HG02884 (cell line): Measurements from ENCODE around the gene TNFAIP8L1.
"Not testable (repeated sequence)": the region's sequence is repeated elsewhere in the genome, so short reads cannot be mapped to it uniquely, and the experiment has no call there.

ENCODE experiments used
- ATAC-seq: cut with Tn5 transposase; IDR thresholded peaks from one replicate; pipeline ENCODE4 v1.9.1; 2021; ENCODE audit warnings: mild to moderate bottlenecking, moderate library complexity; ENCODE audit not compliant: unreplicated experiment

The TNFAIP8L1 gene

DNA sequence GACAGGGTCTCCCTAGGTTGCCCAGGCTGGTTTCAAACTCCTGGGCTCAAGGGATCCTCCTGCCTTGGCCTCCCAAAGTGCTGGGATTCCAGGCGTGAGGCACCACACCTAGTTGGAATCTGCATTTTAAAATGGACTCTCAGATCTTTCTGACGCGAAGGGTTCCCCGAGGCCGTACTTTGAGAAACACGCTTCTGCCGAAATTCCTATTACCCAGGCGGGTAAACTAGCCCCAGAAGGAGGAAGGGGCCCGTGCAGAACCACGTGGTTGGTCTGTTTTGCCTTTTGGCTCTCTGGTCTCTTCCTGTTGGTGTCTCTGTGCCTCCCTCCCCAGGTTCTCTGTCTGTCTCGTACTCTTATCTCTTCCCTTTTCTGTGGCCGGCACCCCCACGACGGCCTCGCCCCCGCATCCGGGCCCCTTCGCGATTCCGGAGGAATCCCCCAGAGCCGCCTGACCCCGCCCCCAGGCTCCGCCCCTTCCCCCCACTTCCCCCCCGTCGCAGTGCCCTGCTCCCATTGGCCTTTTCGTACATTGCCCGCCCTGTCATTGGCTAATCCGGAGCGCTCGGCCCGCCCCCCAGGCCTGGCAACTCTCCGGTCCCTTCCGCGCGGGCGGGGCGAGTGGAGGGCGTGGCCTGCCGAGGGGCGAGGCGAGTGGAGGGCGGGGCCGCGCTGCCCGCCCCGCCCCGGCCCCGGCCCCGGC is at the start of gene TNFAIP8L1:
Gene TNFAIP8L1, plus strand, starts transcription at position 689 of the 703 bp plus-strand sequence. CDS start 12,354 bp downstream, outside the sequence.
- peak; percentile 72 for ATAC-seq

DNA sequence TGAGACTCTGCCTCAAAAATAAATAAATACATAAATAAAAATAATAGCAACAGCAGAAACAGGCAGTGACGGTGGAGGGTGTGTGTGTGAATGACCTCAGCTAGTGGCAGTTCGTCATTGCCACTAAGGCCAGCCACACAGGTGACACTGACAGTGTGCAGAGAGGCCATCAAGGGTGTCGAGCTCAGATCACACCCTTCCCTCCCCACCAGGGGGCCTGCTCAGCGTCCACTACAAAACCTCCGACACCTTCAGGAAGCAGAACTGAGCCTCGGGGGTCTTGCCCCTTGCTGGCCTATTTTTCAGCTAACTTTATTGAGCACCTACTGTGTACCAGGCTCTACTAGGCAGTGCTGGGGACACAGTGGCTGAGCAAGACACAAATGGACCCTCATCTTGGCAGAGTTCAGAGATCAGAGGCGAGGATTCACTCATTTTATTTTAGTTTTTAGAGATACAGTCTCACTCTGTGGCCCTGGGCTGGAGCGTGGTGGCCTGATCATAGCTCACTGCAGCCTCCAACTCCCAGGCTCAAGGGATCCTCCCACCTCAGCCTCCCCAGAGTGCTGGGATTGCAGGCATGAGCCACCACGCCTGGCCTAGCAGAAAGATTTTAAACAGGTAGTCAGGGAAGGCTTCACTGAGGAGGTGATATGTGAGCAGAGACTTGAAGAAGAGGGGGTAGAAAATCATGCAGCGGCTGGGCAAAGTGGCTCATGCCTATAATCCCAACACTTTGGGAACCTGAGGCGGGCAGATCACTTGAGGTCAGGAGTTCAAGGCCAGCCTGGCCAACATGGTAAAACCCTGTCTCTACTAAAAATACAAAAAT is 49.5 kb upstream of the TNFAIP8L1 start:
- ATAC-seq: no peak

DNA sequence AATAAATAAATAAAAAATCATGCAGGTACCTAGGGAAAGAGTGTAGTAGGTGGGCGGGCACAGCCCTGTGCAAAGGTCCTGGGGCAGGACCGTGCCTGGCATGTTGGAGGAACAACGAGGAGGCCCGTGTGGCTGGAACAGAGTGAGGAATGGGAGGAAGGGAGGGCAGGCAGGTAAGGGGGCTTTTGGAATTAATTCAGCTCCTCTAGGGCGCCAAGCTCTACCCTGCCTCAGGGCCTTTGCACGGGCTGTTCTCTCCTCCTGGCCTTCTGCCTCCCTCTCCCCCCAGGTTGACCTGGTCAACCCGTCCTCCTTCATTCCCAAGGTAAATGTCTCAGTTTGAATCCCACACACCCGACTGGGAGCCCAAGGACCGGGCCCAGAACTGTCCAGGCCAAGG is 48.8 kb upstream of the TNFAIP8L1 start:
- no peak for ATAC-seq

DNA sequence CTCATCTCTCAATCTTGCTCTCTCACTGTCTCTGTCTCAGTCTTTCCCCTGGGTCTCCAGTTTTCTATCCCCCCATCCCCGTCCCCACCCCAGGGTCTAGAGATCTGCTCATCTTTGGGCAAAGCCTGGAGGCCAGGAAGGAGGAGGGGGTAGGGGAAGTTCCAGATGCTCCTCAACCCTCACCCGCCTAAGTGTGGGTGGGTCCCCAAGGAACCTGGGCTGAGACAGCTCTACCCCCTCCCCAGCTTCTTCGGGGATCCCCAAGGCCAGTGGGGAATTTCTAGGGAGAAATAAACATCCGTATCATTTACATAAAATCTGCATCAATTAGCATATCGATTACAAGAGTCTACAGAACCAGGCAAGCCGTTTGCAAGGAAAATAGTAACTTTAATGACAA is 48.0 kb upstream of the TNFAIP8L1 start:
- no peak for ATAC-seq

DNA sequence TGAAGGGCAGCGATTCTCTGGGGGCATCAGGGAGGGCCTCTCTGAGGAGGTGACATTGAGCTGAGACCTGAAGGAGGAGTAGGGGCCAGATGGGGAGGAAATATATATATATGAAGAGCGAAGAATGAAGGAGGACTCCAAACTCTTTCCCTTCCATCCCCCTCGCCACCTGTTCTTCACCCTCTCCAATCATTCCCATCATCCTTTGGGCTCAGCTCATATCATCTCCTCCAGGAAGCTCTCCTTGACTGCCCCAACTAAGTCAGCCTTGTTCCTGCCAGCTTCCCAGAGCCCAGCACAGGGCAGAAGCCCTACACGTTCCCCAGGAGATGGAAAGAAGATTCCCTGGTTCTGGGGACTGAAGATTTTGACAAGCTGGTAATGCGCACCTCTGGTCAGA is 46.9 kb upstream of the TNFAIP8L1 start:
- no peak for ATAC-seq

DNA sequence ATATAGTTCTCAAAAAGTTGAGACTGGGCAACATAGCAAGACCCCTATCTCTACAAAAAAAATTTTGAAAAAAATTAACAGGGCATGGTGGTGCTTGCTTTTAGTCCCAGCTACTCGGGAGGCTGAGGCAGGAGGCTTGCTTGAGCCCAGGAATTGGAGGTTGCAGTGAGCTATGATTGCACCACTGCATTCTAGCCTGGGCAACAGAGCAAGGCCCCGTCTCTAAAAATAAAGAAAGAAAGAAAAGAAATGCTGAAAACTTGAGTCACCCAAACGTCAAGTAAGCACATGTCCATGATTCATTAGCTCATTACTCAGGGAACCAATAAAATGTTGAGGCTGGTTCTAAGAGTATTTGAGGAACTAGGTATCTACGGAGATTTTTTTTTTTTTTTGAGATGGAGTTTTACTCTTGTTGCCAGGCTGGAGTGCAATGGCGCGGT is 45.9 kb upstream of the TNFAIP8L1 start:
- ATAC-seq: no peak

DNA sequence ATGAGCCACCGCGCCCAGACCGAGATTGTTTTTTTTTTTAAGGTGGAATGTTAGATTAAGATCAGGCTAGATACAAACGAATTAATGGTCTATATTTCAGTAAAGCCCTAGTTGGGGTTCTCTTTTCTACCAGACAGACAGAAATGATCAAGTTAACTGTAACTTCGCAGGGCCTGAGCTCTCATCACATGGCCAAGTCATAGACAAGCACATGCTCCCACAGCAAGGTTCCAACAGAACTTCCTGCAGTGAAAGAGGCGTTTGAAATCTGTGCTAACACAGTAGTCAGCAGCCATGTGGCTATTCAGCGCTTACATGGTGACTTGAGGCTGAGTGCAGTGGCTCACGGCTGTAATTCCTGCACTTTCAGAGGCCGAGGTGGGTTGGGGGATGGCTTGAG is 45.1 kb upstream of the TNFAIP8L1 start:
- ATAC-seq: no peak

DNA sequence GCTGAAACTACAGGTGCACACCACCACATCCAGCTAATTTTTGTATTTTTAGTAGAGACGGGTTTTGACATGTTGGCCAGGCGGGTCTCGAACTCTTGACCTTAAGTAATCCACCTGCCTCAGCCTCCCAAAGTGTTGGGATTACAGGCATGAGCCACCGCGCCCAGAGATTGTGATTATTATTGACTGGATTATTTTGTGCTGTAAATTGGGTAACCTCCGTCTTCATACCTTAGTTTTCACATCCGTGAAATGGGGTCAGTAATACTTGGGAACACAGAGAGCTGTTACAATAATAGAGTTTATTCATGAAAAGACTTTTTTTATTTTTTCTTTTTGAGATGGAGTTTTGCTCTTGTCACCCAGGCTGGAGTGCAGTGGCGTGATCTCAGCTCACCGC is 44.2 kb upstream of the TNFAIP8L1 start:
- ATAC-seq: not testable (repeated sequence)

DNA sequence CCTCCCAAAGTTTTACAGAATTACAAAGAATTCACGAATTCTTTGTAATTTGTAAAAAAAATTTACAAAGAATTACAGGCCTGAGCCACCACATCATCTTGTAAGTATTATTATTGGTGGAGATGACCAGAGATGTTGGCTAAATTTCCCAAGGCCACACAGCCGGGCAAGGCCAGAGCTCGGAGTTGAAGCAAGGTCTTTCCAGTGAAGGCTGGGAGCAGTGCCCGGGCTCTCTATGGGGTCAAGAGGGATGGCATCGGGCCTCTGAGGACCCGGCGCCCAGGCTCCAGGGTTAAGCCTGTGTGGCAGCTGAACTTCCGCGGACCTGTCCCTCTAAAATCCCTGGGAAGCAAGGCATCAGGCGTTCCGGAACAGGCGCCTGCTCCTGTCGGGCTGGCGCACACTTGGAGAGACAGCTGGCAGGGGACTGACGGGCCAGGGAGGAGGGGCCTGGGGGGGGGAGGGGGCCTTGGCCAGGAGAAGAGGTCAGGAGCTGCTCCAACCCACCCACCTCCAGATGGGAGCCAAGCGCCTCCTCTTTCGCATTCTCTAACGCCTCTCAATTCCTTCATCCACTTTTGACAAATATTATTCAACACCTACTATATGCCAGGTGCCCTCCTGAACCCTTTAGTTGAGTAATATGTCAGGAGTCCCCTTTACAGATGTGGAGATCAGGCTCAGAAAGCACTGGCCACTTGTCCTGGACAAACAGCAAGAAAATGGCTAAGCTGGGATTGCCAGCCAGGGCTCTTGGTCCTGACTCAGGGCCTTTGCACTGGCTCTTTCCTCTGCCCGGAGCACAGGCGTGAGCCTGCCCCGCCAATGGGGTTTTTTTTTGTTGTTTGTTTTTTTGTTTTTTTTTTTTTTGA is 43.0 kb upstream of the TNFAIP8L1 start:
- no peak for ATAC-seq

DNA sequence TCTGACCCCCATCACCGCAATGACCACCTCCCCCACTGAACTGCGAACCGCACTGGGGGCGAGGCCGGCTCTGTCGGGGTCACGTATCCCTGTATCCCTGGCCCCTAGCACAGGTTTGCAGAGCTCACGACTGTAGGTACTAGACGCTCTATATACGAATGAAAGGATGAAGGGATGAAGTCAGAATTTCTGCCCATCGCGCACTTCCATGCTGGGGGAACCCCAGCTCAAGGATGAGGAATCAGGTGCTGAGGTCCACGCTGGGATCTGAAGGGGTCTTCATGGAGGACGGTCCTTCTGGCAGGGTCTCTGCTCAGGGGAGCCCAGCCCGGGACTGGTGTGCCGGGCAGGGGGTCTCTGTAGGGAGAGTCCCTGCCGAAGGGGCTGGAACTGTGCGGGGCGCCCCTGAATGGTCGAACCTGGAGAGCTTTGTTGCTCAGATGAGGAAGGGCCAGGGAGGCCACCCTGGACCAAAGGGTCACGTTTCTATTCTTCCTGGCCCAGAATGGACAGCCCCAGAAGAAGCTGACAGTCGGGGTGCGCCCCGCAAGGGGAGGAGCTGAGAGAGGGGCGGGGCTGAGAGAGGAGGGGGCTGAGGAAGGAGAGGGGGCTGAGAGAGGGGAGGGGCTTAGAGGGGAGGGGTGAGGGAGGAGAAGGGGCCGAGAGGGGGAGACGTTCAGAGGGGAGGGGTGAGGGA is 41.9 kb upstream of the TNFAIP8L1 start:
- ATAC-seq: no peak

DNA sequence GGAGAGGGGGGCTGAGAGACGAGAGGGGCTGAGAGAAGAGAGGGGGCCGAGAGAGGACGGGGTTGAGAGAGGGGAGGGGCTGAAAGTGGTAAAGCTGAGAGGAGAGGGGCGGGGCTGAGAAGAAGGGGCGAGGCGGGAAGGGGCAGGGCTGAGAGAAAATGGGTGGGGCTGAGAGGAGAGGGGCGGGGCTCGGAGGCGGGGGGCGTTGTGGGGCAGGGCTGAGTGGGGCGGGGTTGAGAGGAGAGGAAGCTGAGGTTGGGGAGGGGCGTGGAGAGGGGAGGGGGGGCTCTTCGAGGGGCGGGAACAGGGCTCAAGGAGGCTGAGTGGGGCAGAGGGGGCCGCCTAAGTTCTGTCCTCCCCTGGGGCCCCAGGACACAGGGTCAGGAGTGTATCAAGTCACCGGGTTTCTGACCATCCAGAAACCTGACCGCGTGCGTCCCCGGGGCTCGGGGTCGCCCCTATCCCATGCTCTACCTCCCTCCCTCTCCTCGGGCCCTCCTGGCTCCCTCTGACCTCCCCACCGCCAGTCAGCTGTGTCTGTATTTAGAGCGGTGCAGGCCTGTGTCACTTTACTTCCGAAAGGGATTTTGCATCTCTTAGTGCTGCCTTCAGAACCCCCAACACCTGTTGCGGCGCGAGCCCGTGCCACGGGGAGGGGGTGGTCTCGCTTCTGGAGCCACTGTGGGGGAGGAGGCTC is 41.2 kb upstream of the TNFAIP8L1 start:
- ATAC-seq: no peak

DNA sequence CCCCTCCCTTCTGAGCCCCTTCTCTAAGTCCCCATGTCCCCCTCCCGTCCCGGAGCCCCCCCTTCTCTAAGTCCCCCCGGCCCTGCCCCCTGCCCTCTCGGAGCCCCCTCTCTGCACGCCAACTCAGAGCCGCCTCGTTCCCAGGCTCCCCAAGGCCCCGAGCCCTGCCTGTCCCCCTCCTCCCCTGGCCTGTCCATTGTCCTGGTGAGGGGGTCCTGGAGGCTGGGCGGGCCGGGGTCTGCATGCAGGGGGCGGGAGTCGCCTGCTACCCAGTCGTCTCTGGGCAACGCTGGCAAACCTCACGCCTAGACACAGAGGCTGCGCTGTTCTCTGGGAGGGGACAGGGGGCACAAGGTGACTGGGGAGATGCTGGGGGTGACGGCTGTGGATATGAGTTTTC is 40.6 kb upstream of the TNFAIP8L1 start:
- ATAC-seq: no peak

DNA sequence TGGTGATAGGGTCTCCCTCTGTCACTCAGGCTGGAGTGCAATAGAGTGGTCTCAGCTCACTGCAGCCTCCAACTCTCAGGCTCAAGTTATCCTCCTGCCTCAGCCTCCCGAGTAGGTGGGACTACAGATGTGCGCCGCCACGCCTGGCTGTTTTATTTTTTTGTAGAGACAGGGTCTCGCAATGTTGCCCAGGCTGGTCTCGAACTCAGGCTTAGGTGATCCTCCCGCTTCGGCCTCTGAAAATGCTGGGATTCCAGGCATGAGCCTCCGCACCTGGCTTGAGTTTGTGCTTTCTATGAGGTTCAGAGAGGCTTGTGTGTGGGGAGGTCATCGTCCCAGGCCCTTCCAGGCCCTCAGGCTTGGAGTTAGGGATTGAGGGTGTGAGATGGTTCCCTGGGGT is 39.2 kb upstream of the TNFAIP8L1 start:
- no peak for ATAC-seq

DNA sequence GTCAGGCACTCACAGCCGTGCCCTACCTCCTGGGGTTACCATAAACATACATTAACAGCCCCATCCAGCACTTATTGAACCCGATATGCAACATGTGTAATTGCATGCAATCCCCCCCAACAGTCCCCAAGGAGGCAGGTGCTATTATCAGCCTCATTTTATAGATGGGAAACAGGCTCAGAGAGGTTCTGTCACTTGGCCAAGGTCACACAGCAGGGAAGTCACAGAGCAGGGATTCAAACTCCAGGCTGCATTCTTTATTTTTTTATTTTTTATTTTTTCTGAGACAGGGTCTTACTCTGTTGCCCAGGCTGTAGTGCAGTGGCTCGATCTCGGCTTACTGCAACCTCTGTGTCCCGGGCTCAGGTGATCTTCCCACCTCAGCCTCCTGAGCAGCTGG is 38.4 kb upstream of the TNFAIP8L1 start:
- no peak for ATAC-seq

DNA sequence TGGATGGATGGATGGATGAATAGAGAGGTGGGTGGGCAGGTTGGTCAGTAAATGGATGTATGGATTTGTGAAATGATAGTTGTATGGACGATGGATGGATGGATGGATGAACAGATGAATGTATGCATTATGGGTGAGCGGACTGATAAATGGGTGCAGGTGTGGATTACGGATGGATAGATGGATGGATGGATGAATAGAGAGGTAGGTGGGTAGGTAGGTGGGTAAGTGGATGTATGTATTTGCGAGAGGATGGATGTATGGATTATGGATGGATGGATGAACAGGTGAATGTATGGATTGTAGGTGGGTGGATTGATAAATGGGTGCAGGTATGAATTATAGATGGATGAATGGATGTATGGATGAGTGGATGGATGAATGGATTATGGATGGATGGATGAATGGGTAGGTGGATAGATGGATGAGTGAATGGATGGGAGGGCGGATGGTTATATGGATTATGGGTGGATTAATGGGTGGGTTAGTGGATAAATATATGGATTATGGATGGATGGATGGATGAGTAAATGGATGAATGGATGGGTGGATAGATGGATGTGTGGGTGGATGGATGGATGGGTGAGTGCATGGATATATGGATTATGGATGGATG is 37.0 kb upstream of the TNFAIP8L1 start:
- ATAC-seq: no peak

DNA sequence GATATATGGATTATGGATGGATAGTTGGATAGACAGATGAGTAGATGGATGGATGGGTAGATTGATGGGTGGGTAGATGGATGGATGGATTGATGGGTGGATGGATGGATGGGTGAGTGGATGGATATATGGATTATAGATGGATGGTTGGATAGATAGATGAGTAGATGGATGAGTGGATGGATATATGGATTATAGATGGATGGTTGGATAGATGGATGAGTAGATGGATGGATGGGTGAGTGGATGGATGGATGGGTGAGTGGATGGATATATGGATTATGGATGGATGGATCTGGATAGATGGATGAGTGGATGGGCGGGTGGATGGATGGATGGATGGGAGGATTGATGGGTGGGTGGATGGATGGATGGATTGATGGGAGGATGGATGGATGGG is 36.4 kb upstream of the TNFAIP8L1 start:
- no peak for ATAC-seq

DNA sequence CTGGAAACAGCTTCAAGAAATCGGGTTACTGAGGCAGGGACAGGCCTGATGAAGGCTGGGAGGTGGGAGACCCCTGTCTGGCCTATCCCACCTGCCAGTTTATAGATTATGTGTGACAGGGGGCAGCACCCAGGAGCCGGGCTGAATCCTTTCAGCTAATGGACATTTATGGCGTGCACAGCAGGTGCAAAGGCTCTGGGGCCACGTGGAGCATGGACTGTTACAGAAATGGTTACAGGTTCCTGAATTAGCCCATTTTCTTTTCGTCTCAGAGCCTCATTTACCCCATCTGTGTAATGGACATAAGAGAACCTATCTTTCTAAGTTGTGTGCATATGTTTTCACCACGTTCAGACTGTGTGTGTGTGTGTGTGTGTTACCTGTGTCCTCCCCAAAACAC is 34.4 kb upstream of the TNFAIP8L1 start:
- no peak for ATAC-seq

DNA sequence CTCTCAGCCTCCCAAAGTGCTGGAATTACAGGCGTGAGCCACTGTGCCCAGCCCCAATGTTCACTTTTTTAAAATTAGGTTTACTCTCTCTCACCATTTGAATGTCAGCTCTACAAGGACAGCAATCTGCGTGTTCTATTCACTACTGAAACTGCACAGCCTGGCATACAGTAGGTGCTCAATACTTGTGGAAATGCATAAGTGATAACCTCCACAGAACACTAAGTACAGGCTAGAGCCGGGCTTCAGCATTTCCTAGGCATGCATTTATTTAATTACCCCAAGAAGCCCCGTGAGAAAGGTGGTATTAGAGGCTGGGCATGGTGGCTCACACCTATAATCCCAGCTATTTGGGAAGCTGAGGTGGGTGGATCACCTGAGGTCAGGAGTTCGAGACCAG is 33.1 kb upstream of the TNFAIP8L1 start:
- ATAC-seq: no peak

DNA sequence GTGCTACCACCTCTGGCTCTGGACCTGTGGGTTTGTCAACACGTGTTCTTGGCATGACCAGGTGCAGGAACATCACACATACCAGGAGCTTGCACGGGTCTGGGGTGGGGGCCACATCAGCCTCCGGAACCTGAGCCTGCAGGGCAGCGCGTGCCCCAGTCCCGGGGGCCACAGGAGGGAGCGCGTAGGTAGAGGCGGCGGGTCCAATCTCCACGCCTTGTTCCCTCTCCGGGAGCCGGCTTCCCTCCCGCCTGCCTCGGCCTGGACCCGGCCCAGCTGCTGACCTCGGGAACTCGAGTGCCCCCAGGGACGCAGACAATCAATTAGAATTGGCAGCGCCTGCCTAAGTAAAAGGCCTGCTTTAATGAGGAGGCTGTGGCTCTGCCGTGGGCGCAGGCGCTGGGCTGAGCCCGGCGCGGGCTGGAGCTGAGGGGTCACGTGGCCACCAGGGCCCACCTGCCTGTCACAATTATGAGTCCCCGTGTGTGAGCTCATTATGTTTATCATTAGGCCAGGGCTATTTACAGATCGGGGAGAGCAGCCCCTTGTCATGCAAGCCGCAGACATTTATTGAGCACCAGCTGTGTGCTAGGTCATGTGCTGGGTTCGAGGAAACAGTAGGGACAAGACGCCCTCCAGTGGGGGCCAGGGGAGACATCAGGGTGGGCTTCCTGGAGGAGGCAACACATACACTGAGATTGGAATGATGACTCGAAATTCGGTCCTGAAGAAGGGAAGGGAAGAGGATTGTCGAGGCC is 32.2 kb upstream of the TNFAIP8L1 start:
- ATAC-seq: no peak
